AML-193 (cell line): Measurements from ENCODE around the gene DLGAP1.
A peak's percentile ranks its signal among the peaks of the same experiment; 100 is the strongest.
"Not testable (repeated sequence)": the region's sequence is repeated elsewhere in the genome, so short reads cannot be mapped to it uniquely, and the experiment has no call there.

Source experiments
- DNase-seq, 2 experiments: peaks; one replicate each; lab custom pipeline; 2025; lab: John Stamatoyannopoulos, UW

Gene DLGAP1

GRCh38 chr18:3658529-3658928 is 796.6 kb downstream of the DLGAP1 start:
- no peak for DNase-seq

- no peak for DNase-seq
These were observed 799.7 kb downstream of the DLGAP1 start for GRCh38 chr18:3655254-3656050.

GRCh38 chr18:3654442-3655253 is 800.5 kb downstream of the DLGAP1 start:
- no peak for DNase-seq

- DNase-seq: no peak
These were observed 801.2 kb downstream of the DLGAP1 start for GRCh38 chr18:3653851-3654441.

GRCh38 chr18:3653263-3653850 is 801.8 kb downstream of the DLGAP1 start:
- no peak for DNase-seq

- DNase-seq: peak; percentile 88 to 92
These were observed 802.5 kb downstream of the DLGAP1 start for GRCh38 chr18:3652380-3653262.

- DNase-seq: no peak
These were observed 803.8 kb downstream of the DLGAP1 start for GRCh38 chr18:3651266-3651665.

GRCh38 chr18:3650521-3651042 is 804.5 kb downstream of the DLGAP1 start:
- DNase-seq: not testable (repeated sequence)

GRCh38 chr18:3649633-3650426 is 805.3 kb downstream of the DLGAP1 start:
- no peak for DNase-seq

- DNase-seq: no peak
These were observed 805.9 kb downstream of the DLGAP1 start for GRCh38 chr18:3649135-3649632.

- no peak for DNase-seq
These were observed 806.5 kb downstream of the DLGAP1 start for GRCh38 chr18:3648641-3649040.

GRCh38 chr18:3648200-3648599 is 806.9 kb downstream of the DLGAP1 start:
- no peak for DNase-seq

- no peak for DNase-seq
These were observed 807.5 kb downstream of the DLGAP1 start for GRCh38 chr18:3647636-3648035.

GRCh38 chr18:3645384-3646156 is 809.5 kb downstream of the DLGAP1 start:
- DNase-seq: no peak

- no peak for DNase-seq
These were observed 820.7 kb downstream of the DLGAP1 start for GRCh38 chr18:3634250-3634939.

- no peak for DNase-seq
These were observed 823.2 kb downstream of the DLGAP1 start for GRCh38 chr18:3631887-3632286.

GRCh38 chr18:3626929-3627458 is 828.1 kb downstream of the DLGAP1 start:
- no peak for DNase-seq

- DNase-seq: no peak
These were observed 829.4 kb downstream of the DLGAP1 start for GRCh38 chr18:3625742-3626091.
